HG02642 (cell line): ENCODE data around the gene CDC25C.

Experiments
- ATAC-seq: cut with Tn5 transposase; IDR thresholded peaks from one replicate; pipeline ENCODE4 v1.9.1; 2021; ENCODE audit warnings: mild to moderate bottlenecking; ENCODE audit not compliant: unreplicated experiment, poor library complexity

Gene CDC25C

GRCh38 chr5:138331449-138332368 lies at the start of gene CDC25C:
Gene CDC25C, minus strand, starts transcription at chr5:138331804. Its CDS starts 624 bp downstream, at chr5:138331180.
- peak; percentile 99 for ATAC-seq

GRCh38 chr5:138372653-138373052 lies 41.0 kb upstream of the CDC25C start:
- ATAC-seq: no peak

- no peak for ATAC-seq
These were observed 40.6 kb upstream of the CDC25C start for GRCh38 chr5:138372225-138372624.

- no peak for ATAC-seq
These were observed 39.9 kb upstream of the CDC25C start for GRCh38 chr5:138371454-138371853.

- no peak for ATAC-seq
These were observed 38.9 kb upstream of the CDC25C start for GRCh38 chr5:138370537-138370936.

GRCh38 chr5:138369706-138370105 lies 38.1 kb upstream of the CDC25C start:
- ATAC-seq: no peak

- ATAC-seq: no peak
These were observed 37.7 kb upstream of the CDC25C start for GRCh38 chr5:138369261-138369660.

- no peak for ATAC-seq
These were observed 35.2 kb upstream of the CDC25C start for GRCh38 chr5:138366632-138367382.

- ATAC-seq: no peak
These were observed 33.0 kb upstream of the CDC25C start for GRCh38 chr5:138364576-138364975.

GRCh38 chr5:138360941-138361452 lies 29.4 kb upstream of the CDC25C start:
- no peak for ATAC-seq

GRCh38 chr5:138359621-138360020 lies 28.0 kb upstream of the CDC25C start:
- no peak for ATAC-seq

GRCh38 chr5:138354926-138355378 lies 23.3 kb upstream of the CDC25C start:
- ATAC-seq: peak; percentile 29

- ATAC-seq: no peak
These were observed 22.8 kb upstream of the CDC25C start for GRCh38 chr5:138354387-138354786.

- no peak for ATAC-seq
These were observed 22.0 kb upstream of the CDC25C start for GRCh38 chr5:138353560-138354080.

GRCh38 chr5:138352722-138353559 lies 21.3 kb upstream of the CDC25C start:
- ATAC-seq: peak; percentile 49

GRCh38 chr5:138352071-138352721 lies 20.6 kb upstream of the CDC25C start, which contains the start of gene KDM3B:
Gene KDM3B, plus strand, starts transcription at chr5:138352685. Its CDS starts 111 bp downstream, at chr5:138352796.
- peak; percentile 76 for ATAC-seq

GRCh38 chr5:138351517-138351916 lies 19.9 kb upstream of the CDC25C start:
- ATAC-seq: no peak

GRCh38 chr5:138351056-138351455 lies 19.5 kb upstream of the CDC25C start:
- ATAC-seq: no peak

- no peak for ATAC-seq
These were observed 18.9 kb upstream of the CDC25C start for GRCh38 chr5:138350563-138350890.
